Amygdala (tissue), 56 donors: Measurements from ENCODE around the gene FRRS1.
"Not testable (repeated sequence)": the region's sequence is repeated elsewhere in the genome, so short reads cannot be mapped to it uniquely, and the experiment has no call there.

ENCODE experiments used
- DNase-seq, 56 donors: peaks; one replicate each; lab custom pipeline; 2025; lab: John Stamatoyannopoulos, UW

The FRRS1 gene

DNA sequence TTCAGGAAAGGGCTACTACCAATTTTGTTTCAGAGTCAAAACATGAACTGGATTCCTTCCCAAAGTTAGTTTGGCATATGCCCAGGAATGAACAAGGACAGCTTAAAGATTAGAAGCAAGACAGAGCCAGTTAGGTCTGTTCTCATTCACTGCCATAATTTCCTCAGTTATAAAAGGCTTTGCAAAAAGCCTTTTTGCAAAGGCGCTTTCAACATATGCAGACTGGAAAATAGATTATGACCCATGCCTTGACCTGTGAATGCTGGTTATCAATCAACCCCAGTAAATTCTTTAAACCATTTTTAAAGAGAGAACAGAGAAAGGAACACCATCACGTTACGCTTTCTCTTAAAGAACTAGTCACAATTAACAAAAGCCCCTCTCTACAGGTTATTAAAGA lies 1.7 kb upstream of the FRRS1 start:
- DNase-seq = no peak

DNA sequence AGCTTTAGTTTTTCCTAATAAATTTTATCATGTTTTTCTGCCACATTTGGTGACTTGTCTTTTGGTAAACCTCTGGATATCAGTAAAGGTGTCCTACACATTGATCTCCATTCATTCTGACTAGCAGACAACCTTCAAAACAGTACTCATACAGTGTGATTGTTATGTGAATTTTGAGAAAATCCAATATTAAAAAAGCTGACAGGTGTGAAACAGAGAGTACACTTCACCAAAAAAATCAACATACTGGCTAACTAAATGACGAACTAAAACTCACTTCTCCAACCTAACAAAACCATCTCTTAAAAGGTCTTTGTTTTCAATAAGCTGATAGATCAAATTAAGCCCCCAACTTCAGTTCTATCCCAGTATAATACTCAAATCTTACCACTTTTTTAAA lies 1.5 kb downstream of the FRRS1 start:
- DNase-seq = no peak

DNA sequence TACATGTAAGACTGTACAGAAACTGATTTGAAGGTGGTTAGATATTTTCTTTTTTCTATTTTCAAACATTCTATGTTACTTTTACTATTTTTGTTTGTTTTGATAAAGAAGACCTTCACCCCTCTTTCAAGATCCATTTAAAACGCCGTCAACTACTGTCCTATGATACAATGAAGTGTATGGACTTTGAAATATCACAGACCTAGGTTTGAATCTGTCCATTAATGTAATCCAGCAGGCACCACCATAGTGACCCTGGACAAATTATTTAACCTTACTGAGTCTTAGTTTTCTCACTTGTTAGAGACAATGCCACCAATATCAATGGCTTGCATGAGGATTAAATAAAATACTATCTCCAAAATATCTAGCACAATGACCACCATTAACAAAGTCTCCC lies 2.0 kb downstream of the FRRS1 start:
- no peak for DNase-seq

DNA sequence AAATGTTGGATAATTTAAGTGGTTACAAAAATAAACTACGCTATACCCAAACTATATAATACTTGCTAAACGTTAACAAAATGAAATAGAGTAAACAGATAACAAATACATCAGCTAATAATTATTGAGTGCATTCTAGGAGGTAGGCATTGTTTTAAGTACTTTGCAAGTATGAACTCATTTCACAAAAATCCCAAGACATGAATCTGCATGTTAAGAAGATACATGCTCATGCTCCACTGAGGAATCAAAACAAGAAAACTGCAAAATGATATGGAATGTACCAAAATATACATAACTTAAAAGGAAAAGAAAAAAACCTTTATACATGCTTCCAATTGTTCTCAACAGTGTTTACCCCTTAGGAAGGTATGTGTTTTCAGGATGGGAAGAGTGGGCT lies 2.5 kb downstream of the FRRS1 start:
- no peak for DNase-seq

DNA sequence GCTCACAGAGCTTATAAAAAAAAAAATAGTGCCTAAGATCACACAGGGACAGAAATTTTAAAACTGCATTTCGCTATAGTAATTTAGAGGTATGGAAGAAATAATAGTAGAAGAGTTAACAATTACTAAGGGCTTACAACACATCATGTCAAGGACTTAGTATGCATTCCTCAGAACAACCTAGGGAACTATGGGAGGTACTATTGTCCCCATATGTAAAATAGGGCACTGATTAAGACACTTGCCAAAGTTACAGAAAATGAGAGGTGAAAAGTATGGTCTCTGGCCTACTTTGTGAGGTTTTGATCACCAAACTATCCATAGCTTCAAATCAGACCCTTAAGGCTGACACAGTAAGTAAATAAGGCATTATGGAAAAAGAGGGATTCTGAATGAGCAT lies 4.7 kb downstream of the FRRS1 start:
- no peak for DNase-seq

DNA sequence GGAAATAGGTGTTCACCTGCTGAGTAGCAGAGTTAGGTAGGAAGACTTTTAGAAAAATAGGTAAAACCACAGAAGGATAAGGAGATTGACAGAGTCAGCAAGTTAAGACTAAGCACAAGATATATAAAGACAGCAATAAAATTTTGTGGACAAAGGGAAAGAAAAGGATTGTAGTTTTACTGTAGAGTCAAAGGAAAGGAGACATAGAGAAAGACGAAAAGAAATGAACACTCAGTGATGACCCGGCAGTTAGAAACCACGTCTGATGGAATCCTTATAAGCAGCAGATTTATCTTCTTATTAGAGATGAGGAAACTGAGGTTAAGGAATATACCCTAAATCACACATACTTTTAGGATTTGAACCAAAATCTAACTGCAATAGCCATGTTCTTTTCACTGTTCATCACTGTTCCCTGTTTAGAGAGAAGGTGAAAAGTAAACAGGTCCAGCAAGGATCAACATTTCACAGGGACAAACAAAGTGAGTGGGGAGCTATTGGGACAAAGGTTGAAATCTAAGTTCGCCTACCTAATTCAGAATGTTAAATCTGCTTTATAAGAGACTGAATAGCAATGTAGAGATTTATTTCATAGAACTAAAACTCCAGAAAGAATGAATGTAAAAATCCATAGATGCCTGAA lies 6.8 kb downstream of the FRRS1 start:
- no peak for DNase-seq

DNA sequence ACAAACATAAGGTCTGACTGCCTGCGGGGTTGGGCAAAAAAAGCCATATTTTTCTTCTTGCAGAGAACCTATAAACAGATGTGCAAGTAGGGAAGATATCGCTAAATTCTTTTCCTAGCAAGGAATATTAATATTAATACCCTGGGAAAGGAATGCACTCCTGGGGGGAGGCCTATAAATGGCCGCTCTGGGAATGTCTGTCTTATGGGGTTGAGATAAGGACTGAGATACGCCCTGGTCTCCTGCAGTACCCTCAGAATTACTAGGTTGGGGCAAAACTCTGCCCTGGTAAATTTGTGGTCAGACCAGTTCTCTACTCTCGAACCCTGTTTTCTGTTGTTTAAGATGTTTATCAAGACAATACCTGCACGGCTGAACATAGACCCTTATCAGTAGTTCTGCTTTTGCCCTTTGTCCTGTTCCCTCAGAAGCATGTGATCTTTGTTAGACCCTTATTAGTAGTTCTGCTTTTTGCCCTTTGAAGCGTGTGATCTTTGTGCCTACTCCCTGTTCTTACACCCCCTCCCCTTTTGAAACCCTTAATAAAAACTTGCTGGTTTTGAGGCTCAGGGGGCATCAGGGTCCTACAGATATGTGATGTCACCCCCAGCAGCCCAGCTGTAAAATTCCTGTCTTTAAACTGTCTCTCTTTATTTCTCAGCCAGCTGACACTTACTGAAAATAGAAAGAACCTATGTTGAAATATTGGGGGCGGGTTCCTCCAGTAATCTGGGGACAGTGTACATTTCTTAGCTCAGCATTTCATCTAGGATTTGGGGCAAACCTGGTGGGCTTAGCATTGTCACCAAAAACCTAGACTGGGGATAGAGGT lies 7.5 kb downstream of the FRRS1 start:
- not testable (repeated sequence) for DNase-seq

DNA sequence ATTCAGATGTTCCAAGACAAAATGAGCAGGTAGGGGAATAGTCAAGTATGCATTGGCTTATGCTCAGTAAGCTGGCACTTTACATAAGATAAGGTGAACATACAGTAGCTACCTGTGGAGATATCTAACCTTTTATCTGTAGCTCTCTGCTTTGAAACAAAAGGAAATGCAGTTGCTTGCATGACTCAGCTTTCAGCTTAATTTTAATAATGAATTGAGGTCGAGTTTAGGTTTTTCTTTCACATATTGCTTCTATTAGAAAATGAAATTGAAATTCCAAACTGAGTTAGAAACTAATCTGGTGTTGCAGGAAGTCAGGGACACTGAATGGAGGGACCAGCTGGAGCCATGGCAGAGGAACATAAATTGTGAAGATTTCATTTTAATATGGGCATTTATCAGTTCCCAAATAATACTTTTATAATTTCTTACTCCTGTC lies 8.3 kb downstream of the FRRS1 start:
- DNase-seq = no peak

DNA sequence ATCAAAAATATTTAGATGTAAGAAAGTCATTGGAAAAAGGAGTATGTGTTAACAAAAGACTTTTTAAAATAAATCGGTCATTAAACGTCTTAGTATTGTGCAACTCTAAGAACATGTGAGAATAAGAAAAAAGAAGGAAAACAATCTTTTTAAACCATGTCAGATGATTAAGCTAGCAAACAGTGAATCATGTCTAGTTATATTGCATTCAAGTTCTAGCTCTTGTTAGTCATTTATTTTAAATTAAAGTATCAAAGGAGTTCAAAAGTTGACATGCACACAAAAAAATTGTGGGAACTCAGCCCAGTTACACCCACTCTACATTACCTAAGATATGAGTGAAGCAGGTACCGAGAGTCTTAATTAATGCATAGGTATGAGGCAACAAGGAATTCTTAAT lies 9.8 kb downstream of the FRRS1 start:
- DNase-seq = no peak

DNA sequence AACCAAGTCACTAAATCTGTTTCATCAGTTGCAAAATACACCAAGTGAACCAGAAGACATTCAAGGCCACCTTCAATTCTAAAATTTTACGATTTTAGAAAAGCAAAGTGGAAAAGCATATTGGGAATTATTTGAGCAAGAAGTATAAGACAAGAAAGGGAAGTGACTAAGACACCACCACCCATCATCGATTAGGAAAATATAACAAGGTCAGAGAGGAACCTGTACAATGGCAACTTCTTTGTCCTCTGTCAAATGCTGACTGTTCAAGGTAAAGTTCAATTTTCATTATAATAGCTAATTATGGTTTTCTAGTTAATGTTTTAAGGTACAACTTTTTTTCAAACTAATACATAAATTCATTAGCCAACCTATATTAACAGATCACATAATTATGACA lies 10.8 kb downstream of the FRRS1 start:
- no peak for DNase-seq

DNA sequence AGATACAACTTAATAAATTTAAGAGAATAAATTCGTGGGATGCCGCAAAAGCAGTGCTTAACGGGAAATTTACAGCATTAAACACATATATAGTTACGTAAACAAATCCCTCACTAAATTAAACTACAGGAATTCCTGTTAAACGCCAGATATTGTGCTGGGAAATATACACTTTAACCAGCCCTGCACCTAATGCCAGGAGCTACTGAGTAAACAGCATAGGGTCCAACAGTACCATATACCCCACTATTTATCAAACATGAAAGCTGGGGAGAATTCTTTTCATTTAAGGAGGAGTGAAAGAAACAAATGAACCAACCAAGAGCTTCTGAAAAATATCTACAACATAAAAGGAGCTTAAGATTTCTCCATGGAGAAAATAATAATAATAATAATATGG lies 11.7 kb downstream of the FRRS1 start:
- no peak for DNase-seq

DNA sequence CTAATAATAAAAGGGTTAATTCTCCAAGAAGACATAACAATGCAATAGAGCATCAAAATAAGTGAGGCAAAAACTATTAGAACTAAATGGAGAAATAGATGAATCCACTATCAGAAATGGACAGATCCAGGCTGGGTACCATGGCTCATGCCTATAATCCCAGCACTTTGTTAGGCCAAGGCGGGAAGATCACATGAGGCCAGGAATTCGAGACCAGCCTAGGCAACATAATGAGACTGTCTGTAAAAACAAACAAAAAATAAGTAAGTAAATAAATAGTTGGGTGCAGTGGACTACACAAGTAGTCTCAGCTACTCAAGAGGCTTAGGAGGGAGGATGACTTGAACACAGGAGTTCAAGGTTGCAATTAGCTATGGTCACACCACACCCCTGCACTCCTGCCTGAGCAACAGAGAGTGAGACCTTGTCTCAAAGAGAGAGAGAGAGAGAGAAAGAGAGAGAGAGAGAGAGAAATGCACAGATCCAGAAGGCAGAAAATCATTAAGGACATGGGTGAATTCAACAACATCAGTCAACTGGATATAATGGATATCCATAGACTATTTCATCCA lies 12.3 kb downstream of the FRRS1 start:
- no peak for DNase-seq

DNA sequence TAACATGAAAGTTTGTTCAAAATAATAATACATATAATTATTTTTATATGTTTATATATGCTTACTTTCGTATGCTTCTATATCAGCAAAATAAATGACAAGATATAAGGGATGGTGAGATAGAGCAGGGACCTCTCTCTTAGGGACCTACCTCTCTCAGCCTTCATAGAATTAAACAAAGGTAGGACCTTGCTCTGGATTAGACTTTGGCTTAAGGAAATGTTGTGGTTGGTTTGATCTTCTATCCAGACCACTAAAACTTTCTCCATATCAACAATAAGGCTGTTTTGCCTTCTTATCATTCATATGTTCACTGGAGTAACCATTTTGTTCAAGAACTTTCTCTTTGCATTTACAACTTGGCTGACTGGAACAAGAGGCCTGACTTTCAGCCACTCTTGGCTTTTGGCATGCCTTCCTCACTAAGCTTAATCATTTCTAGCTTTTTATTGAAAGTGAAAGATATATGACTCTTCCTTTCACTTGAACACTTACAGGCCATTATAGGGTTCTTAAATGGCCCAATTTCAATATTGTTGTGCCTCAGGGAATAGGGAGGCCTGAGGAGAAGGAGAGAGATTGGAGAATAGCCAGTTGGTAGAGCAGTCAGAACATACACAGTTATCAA lies 14.4 kb downstream of the FRRS1 start:
- DNase-seq = no peak

DNA sequence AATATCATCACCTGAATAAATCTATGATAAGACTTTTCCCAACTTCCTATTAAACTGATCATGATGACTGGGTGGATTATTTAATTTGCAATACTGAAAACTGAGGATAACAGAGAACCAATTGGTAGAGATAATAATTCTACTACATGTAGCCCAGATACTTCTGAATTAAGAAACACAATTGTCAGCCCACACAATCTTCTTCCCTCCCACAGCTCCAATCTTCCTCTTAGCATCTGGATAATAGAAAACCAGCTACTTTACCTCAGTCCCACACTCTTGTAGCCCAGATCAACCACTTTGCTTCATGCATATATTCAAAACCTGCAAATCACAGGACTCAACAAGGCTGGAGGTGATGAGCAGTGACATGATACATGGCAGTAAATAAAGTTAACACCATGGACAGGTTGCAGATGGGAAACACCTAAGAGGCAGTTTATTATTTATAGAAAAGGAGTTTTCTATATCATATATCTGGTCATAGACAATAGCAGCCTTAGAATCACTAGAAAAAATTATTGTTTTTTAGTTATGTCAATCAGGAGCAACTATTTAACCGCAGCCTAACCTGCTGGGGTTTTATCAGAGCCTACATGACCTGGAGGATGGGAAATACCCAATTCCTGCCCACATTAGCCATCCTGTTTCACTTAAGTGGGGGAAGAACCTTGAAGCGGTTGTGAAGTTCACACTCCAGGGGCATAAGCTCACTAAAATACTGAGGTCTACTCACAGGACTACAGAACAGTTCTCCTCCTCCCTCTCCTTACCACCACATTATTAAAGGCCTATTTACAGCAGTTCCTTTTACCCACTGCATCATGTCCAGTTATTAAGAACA lies 16.7 kb downstream of the FRRS1 start:
- no peak for DNase-seq

DNA sequence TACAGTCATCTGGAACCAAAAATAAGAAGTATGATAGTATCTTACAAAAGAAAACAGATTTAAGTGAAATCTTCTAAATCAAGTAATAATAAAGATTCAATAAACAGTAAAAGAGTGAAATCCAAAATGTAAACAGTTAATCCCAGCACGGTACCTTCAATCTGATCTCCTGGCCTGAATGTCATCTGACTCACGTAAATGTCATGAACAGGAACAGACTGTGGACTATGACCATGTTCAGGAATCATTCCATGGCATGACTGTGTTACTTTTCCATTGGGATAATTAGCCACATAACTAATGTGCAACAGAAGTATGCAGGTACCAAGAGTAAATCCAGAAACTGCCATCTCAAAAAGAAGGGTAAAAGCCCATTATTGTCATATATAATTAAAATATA lies 18.0 kb downstream of the FRRS1 start:
- DNase-seq = no peak

DNA sequence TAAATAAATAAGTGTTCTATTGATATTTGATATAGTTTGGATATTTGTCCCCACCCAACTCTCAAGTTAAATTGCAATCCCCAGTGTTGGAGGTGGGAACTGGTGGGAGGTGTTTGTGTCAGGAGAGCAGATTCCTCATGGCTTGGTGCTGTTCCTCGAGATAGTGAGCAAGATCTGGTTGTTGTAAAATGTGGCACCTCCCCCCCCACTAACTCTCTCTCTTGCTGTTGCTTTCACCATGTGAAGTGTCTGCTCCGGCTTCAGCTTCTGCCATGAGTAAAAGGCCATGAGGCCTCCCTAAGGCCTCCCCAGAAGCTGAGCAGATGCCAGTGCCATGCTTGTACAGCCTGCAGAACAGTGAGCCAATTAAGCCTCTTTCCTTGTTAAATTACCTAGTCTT lies 20.8 kb downstream of the FRRS1 start:
- DNase-seq = no peak

DNA sequence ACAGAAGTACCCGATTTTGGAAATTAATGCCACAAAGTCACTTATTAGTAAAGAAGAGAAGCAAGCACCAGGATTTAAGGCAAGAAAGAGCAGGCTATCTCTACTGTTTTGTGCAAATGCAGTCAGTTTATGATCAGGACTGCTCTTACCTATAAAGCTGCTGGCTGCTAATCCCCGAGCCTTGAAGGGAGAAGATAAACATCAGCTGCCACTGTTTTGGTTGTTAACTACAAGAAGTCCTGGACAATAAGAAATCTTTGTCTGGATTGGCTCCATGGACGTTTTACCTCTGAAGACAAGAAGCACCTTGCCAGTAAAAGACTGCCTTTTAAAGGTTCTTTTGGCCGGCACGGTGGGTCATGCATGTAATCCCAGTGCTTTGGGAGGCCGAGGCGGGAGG lies 21.4 kb downstream of the FRRS1 start:
- no peak for DNase-seq

DNA sequence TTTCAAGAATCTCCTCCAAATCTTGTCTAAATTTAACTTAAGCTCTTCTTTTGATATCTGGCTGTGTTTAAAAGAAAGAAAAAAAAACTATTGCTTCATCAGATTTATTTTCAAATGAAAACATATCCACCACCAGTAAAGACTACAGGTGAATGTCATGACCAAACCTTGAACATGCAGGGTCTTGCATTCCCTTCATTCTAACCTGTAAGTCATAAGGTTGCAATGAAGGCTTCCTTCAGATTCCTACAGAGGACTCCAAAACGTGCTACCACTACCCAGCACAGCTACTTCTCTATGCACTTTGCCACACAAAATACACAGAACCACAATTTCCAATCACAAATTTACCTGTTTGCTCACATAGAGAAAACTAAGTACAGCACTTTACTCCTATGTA lies 26.3 kb downstream of the FRRS1 start:
- DNase-seq = no peak

DNA sequence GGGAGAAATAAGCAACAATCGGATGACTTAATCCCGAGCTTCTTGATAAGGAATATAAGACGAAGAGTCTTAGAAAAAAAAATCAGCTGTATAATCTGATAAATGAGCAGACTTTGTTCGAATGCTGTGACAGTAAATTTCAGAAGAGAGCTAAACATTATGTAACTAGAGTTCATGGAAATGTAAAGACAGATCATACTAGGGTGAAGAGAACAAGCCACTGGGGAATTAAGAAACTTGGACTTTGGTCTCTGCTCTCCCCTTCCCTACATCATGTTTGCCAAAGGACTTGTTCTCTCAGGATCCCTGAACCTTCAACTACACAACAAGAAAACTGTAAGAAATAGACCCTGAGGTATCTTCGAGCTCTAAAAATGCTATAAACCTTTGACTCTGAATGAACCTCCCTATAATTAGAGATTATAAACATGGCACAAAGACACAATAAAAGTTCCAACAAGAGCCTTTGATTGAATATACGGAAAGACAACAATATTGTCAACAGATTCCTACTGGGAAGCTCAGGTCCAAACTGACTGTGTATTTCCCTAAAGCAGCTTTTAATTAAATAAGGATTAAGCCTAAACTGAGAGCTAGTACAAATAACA lies 27.5 kb downstream of the FRRS1 start:
- no peak for DNase-seq

DNA sequence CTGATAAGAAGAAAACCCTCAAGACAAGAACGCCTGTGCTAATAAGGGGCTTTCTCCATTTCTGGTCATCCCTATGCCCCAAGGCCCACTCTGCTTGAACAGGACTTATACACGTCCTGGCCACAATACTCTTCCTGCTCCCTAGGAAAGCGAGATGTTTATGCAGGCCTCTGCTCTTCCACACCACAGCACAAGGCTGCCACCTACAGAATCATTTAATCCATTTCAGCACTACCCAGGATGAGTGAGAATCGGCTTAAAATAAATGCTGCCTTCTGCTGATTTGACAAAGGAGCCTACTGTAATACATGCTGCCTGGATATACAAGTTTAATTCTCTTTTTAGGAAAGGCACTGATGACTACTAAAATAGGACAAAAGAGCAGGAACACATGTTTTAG lies 29.4 kb downstream of the FRRS1 start:
- peak in 23 of 56 donors; percentile 0 to 40 (median 11) for DNase-seq
